ENCODE results near the gene NUP93. TPM values are rescaled to one million over a fixed set of nuclear protein-coding genes. Genes with fewer than 3 reads are reported as not detected.

NUP93 gene
- polyA plus RNA-seq, 2 of the 4 experiments (the other 2 are of a cell fraction), result 87.3 to 91.4 TPM

DNA sequence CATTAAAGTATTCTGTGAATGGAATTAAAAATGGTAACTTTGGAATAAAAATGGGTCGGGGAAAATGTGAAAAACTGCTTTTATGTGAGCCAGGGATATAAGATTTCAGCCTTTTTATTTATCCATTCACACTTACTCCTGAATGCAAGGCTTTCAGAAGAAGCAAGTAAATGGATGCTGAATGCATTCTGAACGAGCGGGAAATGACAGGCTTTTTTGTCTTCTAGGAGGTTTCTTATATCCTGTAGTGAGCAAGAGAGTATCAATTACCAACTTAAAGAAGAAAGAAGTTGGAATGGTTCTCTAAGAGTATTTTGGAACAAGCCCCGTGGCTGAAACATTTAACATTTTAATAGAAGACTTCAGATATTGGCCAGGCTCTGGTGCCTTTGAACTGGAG is 36.0 kb downstream of the NUP93 start:
- Histone ChIP-seq H3K4me3 (no peak overlapping the region), H3K4me2 (no peak overlapping the region), H3K9me3 (no peaks in the 10 kb centered on the region), H3K27ac (no peak overlapping the region), H3K4me1 (no peaks in the 10 kb centered on the region)
- WGBS (ENCODE audit: missing lambda C conversion rate), result 91% methylated on average over 4 of the region's 4 CpGs
- ATAC-seq (no peak), DNase-seq (ENCODE audit: low read depth in 1 of 2, low spot score in 1 of 2) (no peak), FAIRE-seq (no peak)
- no peak for TF ChIP-seq CBX8 (IDR thresholded peaks at IDR 0.05)
- no peak for TF ChIP-seq SMC3 (IDR thresholded peaks at IDR 0.05)
- no peak for TF ChIP-seq RNF2 (IDR thresholded peaks at IDR 0.05; ENCODE audit: borderline replicate concordance, low read depth)
- no peak for TF ChIP-seq ELK1 (IDR thresholded peaks at IDR 0.05; ENCODE audit: low read depth, low read length)
- no peak for TF ChIP-seq REST (IDR thresholded peaks at IDR 0.05)
- TF ChIP-seq ATOH8 (CRISPR knock-in tag; IDR thresholded peaks at IDR 0.05; ENCODE audit: low read depth), result no peak
- TF ChIP-seq PBX3 (IDR thresholded peaks at IDR 0.05), result no peak
- TF ChIP-seq CHD4 (IDR thresholded peaks at IDR 0.05; ENCODE audit: borderline replicate concordance), result no peak
- TF ChIP-seq, protein P1, sequence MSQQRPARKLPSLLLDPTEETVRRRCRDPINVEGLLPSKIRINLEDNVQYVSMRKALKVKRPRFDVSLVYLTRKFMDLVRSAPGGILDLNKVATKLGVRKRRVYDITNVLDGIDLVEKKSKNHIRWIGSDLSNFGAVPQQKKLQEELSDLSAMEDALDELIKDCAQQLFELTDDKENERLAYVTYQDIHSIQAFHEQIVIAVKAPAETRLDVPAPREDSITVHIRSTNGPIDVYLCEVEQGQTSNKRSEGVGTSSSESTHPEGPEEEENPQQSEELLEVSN (IDR thresholded peaks at IDR 0.05; ENCODE audit: borderline replicate concordance, low read depth), result no peak
- POLR2A ChIA-PET, result no interaction called here
- CTCF ChIA-PET, result interaction anchor here (1.7 kb wide), 1 partner anchor 9 kb away, joined by 4 read pairs; no protein-coding TSS in a partner anchor

DNA sequence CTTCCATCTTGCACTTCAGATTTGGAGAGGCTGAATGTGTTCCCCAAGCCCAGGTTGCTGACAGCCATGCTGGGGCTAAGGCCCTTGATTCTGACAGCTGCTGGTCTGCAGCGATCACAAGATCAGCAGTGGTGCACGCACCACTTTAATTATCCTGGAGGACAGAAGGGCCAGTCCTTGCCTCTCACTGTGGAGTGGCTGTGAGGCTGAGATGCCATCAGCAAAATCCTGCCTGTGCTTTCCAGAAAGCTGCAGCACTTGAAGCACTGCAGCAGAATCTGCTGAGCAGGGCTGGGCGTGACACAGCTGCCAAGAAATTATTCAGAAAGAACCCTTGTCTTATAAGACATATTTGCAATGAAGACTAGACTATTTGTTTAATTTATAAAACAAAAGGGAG is 37.1 kb downstream of the NUP93 start:
- CTCF ChIA-PET, result interaction anchor here (1.8 kb wide), 1 partner anchor 27 kb away, joined by 4 read pairs; no protein-coding TSS in a partner anchor
- Histone ChIP-seq H3K27ac (no peak overlapping the region), H3K4me3 (no peak overlapping the region), H3K4me1 (no peaks in the 10 kb centered on the region), H3K4me2 (no peak overlapping the region), H3K9me3 (no peaks in the 10 kb centered on the region)
- TF ChIP-seq MYC (IDR thresholded peaks at IDR 0.05; ENCODE audit: borderline replicate concordance, low read length) (no peak), KDM5A (IDR thresholded peaks at IDR 0.05) (no peak), BHLHE40 (IDR thresholded peaks at IDR 0.05; ENCODE audit: low read depth, low read length) (no peak)
- DNase-seq (ENCODE audit: low read depth in 1 of 2, low spot score in 1 of 2) (no peak), ATAC-seq (no peak), FAIRE-seq (no peak)
- 91% methylated on average over 3 of the region's 3 CpGs for WGBS (ENCODE audit: missing lambda C conversion rate)
- POLR2A ChIA-PET, result no interaction called here

DNA sequence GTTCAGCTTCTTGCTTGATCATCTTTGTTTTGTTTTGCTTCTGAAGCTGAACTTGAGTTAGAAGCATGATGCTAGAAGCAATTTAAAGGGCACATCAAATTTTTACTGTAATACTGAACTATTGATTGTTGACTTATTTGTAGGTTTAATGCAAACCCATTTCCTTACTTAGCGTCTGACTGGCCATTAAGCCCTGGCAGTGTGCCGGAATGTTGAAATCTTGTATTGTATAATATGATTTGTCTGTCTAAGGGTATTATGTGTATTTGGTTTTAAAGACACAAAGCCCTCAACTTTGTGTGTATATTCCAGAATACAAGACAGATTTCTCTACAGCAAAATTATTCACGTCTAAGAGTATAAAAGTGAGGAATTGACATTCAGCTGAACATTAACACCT is 39.7 kb downstream of the NUP93 start:
- FAIRE-seq, result no peak
- WGBS (ENCODE audit: missing lambda C conversion rate), result 87% methylated on average over 3 of the region's 3 CpGs
- H3K27ac ChIP-seq, result no peak overlapping the region
- ChIA-PET CTCF (interaction anchor here (1.1 to 1.2 kb wide), 3 partner anchors 9 to 23 kb away, joined by 3 to 4 read pairs (median 3); no protein-coding TSS in a partner anchor), POLR2A (no interaction called here)
- no peak for ATAC-seq
- no peaks in the 10 kb centered on the region for H3K4me1 ChIP-seq
- no peak overlapping the region for H3K4me3 ChIP-seq
- no peak for DNase-seq (ENCODE audit: low read depth in 1 of 2, low spot score in 1 of 2)
- no peaks in the 10 kb centered on the region for H3K9me3 ChIP-seq
- H3K4me2 ChIP-seq, result no peak overlapping the region
- TF ChIP-seq, protein P1 (IDR thresholded peaks at IDR 0.05; ENCODE audit: borderline replicate concordance, low read depth), result no peak
- no peak for TF ChIP-seq HES2 (IDR thresholded peaks at IDR 0.05)
- TF ChIP-seq POLR2AphosphoS2 (conservative IDR thresholded peaks at IDR 0.05; ENCODE audit: low read length), result no peak
- no peak for TF ChIP-seq ZFP36 (IDR thresholded peaks at IDR 0.05; ENCODE audit: borderline replicate concordance, partially characterized antibody)
- no peak for TF ChIP-seq HEYL (CRISPR knock-in tag; IDR thresholded peaks at IDR 0.05)
- no peak for TF ChIP-seq RNF2 (IDR thresholded peaks at IDR 0.05; ENCODE audit: borderline replicate concordance, low read depth)
- TF ChIP-seq FOSB (CRISPR knock-in tag; IDR thresholded peaks at IDR 0.05), result no peak
- no peak for TF ChIP-seq TP53 (CRISPR knock-in tag; IDR thresholded peaks at IDR 0.05)
- no peak for TF ChIP-seq GATA3 (IDR thresholded peaks at IDR 0.05; ENCODE audit: borderline replicate concordance)
- no peak for TF ChIP-seq ELK1 (IDR thresholded peaks at IDR 0.05; ENCODE audit: low read depth, low read length)
- TF ChIP-seq RAD21 (conservative IDR thresholded peaks at IDR 0.05 in 1 of 2, IDR thresholded peaks at IDR 0.05 in 1 of 2), result no peak
- TF ChIP-seq CBX8 (IDR thresholded peaks at IDR 0.05), result no peak
- TF ChIP-seq POLR2A (IDR thresholded peaks at IDR 0.05; ENCODE audit: low read length), result no peak
- no peak for TF ChIP-seq FOXS1 (CRISPR knock-in tag; IDR thresholded peaks at IDR 0.05)
- no peak for TF ChIP-seq KDM1A (IDR thresholded peaks at IDR 0.05; ENCODE audit: low read depth)
